Suprapubic skin (tissue), 3 donors: ENCODE data around the gene CXCR6.

Experiments used
- EP300 ChIP-seq: sonication (generic); formaldehyde crosslinking; IDR thresholded peaks from one replicate; pipeline ENCODE4 v1.6.1; 2017; ENCODE audit warnings: antibody characterized with exemption
- TF ChIP-seq, protein P1 (sequence below), 2 donors: fragments of 200-600 bp in 1 of 2; fragments of 450-650 bp in 1 of 2; sonication (generic) in 1 of 2; IDR thresholded peaks; one replicate each; pipeline ENCODE4 v1.5.1; 2016 to 2019; ENCODE audit warnings: antibody characterized with exemption in 2 of 2, mild to moderate bottlenecking in 1 of 2, moderate library complexity in 1 of 2

DNA sequence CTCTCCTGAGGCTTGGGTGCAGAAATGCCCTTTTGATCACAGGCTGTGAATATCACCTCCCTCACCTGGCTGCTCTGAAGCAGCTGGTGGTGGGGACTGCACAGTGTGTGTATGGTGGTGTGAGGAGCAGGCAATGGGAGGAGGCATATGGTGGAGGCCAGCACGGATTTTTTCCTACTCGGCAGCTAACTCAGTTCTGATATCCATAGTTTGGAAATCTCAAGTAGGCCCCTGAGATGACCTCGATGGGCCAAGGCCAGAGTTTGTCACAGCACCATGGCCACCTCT lies 21.3 kb upstream of the CXCR6 start:
- TF ChIP-seq, protein P1, sequence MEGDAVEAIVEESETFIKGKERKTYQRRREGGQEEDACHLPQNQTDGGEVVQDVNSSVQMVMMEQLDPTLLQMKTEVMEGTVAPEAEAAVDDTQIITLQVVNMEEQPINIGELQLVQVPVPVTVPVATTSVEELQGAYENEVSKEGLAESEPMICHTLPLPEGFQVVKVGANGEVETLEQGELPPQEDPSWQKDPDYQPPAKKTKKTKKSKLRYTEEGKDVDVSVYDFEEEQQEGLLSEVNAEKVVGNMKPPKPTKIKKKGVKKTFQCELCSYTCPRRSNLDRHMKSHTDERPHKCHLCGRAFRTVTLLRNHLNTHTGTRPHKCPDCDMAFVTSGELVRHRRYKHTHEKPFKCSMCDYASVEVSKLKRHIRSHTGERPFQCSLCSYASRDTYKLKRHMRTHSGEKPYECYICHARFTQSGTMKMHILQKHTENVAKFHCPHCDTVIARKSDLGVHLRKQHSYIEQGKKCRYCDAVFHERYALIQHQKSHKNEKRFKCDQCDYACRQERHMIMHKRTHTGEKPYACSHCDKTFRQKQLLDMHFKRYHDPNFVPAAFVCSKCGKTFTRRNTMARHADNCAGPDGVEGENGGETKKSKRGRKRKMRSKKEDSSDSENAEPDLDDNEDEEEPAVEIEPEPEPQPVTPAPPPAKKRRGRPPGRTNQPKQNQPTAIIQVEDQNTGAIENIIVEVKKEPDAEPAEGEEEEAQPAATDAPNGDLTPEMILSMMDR (IDR thresholded peaks at IDR 0.05) = no peak
- no peak for TF ChIP-seq EP300
